SJSA1 (cell line): ENCODE data around the gene SPTB. TPM values are rescaled to one million over a fixed set of nuclear protein-coding genes. Genes with fewer than 3 reads are reported as not detected.

Experiments
- DNase-seq, 2 experiments: peaks; one replicate each; pipeline ENCODE4 v3.0.0-alpha.2; 2015 to 2020; ENCODE audit warnings: low spot score in 2 of 2, low read depth in 1 of 2
- H3K27ac ChIP-seq: fragments of 250-450 bp; sonication (Bioruptor Pico); 2 replicates; pipeline ENCODE4 v1.5.1; 2020; ENCODE audit warnings: mild to moderate bottlenecking, moderate library complexity
- H3K27me3 ChIP-seq: fragments of 250-450 bp; sonication (Bioruptor Pico); replicated peaks from 2 replicates; pipeline ENCODE4 v1.5.1; 2020; ENCODE audit warnings: mild to moderate bottlenecking, moderate library complexity
- H3K36me3 ChIP-seq: fragments of 250-450 bp; sonication (Bioruptor Pico); 2 replicates; pipeline ENCODE4 v1.5.1; 2020; ENCODE audit warnings: mild to moderate bottlenecking
- H3K4me1 ChIP-seq: fragments of 250-450 bp; sonication (Bioruptor Pico); replicated peaks from 2 replicates; pipeline ENCODE4 v1.6.1; 2021; ENCODE audit warnings: mild to moderate bottlenecking
- H3K4me3 ChIP-seq: fragments of 250-450 bp; sonication (Bioruptor Pico); 2 replicates; pipeline ENCODE4 v1.5.1; 2020; ENCODE audit warnings: mild to moderate bottlenecking
- H3K9me3 ChIP-seq: fragments of 250-450 bp; sonication (Bioruptor Pico); replicated peaks from 2 replicates; pipeline ENCODE4 v1.5.1; 2020; ENCODE audit warnings: mild to moderate bottlenecking
- total RNA-seq: library from RNA; depleted of rRNA; stranded (reverse); fragments of >200 nt; shearing (Covaris generic); gene quantifications from 2 replicates; pipeline ENCODE4 v1.2.3, GENCODE V29; 2014; rRNA removed

Gene SPTB
- total RNA-seq = 1.1 and 2.0 TPM in 2 replicates

DNA sequence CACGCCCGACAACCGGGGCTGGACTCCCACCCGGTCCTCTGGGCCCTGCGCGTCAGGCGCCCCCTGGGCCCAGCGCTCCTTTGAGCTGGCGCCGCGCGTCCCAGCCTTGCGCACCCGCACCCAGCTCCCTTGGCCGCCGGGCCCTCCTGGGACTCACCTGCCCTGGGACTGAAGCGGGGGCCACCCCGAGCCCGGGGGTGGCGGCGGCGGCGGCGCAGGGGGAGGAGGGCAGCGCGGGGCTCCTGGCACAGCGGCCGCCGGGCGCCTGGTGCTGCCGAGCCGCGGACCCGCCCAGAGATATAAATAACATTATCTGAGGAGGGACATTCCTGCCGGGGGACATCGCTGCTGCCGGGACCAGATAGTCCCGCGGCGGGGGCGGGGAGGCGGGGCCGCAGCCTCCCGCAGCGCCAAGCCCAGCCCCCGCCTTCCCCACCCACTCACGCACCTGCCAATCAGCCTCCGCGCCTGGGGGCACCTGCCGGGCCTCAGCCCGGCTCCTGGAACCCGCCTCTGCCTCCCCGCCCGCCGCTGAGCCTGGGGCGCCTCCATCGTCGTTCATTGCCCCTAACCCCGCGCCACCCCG, at the start of gene SPTB:
Gene SPTB (minus strand): TSS at position 273 of the 586 bp plus-strand sequence. CDS start 56,813 bp downstream, outside the sequence.
- Histone ChIP-seq H3K27me3 (peaks cover 86% of the 10 kb centered on the region), H3K4me3 (peak within 1 kb of the TSS; percentile 30)
- DNase-seq = no peak

DNA sequence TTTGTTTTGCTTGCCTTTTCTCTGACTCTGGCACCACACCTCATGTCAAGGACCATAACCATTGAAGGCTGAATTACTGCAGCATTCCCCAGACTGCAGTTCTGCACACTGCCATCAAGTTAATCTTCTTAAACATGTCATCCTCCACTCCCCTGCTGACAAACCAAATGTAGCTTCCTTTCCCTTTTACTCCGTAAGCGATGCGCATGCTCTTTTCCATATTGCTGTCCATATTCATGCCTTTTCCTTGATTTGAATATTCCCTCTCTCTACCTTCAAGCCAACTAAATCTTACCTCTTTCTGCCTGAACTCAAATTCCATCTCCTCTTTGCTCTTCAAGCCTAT, 49.3 kb upstream of the SPTB start:
- no peaks in the 10 kb centered on the region for H3K4me1 ChIP-seq
- H3K27me3 ChIP-seq = no peaks in the 10 kb centered on the region
- DNase-seq = no peak
- H3K9me3 ChIP-seq = no peaks in the 10 kb centered on the region
- H3K4me3 ChIP-seq = no peak overlapping the region
- H3K36me3 ChIP-seq = peaks cover 73% of the 10 kb centered on the region
- no peak overlapping the region for H3K27ac ChIP-seq

More for the DNA sequence above, at the start of gene SPTB:
- peaks cover 14% of the 10 kb centered on the region for H3K4me1 ChIP-seq
- H3K27ac ChIP-seq = no peak within 1 kb of the TSS
- H3K36me3 ChIP-seq = no peaks in the 10 kb centered on the region
- H3K9me3 ChIP-seq = no peaks in the 10 kb centered on the region

DNA sequence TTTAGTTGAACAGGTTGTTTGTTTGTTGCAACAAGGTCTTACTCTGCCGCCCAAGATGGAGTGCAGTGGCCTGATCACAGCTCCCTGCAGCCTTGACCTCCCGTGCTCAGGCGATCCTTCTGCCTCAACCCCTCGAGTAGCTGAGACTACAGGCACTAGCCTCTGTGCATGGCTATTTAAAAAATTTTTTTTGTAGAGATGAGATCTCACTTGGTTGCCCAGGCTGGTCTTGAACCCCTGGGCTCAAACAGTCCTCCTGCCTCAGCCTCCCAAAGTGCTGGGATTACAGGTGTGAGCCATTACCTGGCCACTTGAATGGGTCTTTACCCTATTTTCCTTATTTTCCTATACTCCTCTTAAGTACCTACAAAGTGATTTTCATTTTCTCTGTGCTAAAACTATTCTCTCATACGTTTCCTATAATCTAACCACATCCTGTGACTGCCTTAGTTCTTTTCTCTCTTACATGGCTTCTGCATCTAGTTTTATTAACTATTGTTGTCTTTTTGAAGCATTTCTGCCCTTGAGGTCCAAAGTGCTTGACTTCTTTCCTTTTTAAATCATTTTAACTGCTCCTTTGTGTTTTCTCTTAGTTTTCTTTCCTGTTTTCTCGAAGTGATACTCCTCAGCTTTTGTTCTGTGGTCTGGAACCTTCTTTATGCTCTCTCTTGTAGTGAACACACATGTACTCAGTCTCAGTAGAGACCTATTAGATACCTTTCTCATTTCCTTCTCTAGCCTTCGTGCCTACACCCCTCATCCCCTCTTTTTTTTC, 48.7 kb upstream of the SPTB start:
- Histone ChIP-seq H3K36me3 (peaks cover 71% of the 10 kb centered on the region), H3K4me3 (no peak overlapping the region), H3K27me3 (no peaks in the 10 kb centered on the region), H3K9me3 (no peaks in the 10 kb centered on the region), H3K4me1 (no peaks in the 10 kb centered on the region), H3K27ac (no peak overlapping the region)
- no peak for DNase-seq

DNA sequence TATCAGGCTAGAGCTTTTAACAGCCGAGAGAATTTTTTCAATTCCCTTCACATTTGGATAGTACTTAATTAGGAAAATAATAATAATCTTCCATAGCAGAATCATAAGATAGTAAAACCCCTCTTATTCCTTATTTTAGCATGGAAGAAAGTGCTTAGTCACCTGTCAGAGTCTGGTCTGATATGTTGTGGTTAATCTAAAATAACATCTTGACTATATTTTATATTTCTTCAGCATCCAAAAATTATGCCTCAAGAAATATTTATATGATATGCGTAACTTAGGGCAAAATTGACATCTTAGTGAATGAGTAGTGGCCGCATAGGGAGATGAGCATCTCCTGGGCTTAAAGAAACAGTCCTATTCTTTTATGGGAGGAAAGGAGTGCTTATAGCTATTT, 47.3 kb upstream of the SPTB start:
- Histone ChIP-seq H3K27ac (no peak overlapping the region), H3K27me3 (no peaks in the 10 kb centered on the region), H3K9me3 (no peaks in the 10 kb centered on the region), H3K4me3 (no peak overlapping the region), H3K36me3 (peaks cover 57% of the 10 kb centered on the region), H3K4me1 (no peaks in the 10 kb centered on the region)
- DNase-seq = no peak

DNA sequence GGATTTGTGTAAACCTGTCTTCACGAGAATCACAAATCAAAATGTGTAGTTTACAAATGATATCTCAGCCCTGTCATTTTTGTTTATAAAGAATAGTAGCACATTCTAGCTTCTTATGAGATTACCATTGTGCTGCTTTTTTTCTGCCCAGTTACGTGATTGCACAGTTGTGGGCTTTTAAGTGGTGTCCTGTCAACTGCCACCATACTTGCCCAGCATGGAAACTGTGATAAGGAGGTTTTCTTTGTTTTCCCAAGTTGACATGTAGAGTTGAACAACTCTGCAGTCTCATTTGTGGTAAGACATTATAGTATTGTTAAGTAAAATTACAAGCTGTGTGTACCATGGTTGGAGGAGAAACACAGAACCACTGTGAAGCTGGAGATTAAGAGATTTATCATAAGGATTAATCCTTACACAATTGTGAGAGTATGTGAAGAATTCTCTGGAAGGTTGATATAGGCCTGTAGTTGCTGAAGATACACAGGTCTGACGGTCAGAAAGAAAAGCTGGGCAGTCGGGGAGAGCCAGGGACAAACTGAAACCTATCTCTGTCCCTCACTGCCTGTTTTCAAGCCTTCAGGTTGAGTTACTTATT, 46.8 kb upstream of the SPTB start:
- Histone ChIP-seq H3K4me1 (no peaks in the 10 kb centered on the region), H3K4me3 (no peak overlapping the region), H3K36me3 (peaks cover 52% of the 10 kb centered on the region), H3K27me3 (no peaks in the 10 kb centered on the region), H3K9me3 (no peaks in the 10 kb centered on the region), H3K27ac (no peak overlapping the region)
- DNase-seq = no peak

DNA sequence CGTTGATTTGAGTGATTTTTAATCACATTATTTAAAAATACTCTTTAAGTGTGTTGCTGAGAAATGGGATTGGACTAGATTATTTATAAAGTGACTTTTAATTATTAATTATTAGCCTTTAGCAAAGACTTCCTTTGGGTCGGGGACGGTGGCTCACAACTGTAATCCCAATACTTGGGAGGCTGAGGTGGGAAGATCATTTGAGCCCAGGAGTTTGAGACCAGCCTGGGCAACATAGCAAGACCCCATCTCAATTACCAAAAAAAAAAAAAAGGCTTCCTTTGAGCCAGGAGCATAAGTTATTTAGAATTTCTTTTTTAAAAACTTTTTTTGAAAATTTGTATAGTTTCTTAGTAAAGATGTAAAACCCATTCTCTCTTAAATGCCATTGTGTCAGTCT, 43.3 kb upstream of the SPTB start:
- DNase-seq = no peak
- H3K27me3 ChIP-seq = no peaks in the 10 kb centered on the region
- H3K4me1 ChIP-seq = peaks cover 5% of the 10 kb centered on the region
- no peaks in the 10 kb centered on the region for H3K9me3 ChIP-seq
- no peak overlapping the region for H3K27ac ChIP-seq
- H3K4me3 ChIP-seq = no peak overlapping the region
- H3K36me3 ChIP-seq = peaks cover 31% of the 10 kb centered on the region

DNA sequence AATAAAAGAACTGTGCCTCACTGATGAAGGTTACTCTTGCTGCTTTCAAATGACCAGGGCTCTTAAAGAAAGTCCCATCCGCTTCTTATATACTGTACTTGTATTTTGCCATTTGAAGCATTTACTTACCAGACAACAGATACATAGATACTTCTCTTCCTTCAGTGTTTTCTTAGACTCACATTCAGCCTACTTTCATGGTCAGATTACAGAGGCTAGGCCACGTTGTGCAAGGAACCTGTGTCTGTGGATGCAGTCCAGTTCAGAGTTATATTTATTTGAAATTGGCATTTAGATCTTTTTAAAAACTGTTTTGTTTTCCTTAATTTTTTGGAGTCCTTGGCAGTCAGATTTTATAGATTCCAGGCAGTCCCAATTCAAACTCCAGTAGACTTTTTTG, 40.8 kb upstream of the SPTB start:
- DNase-seq = no peak
- peaks cover 11% of the 10 kb centered on the region for H3K4me1 ChIP-seq
- H3K36me3 ChIP-seq = peaks cover 23% of the 10 kb centered on the region
- no peaks in the 10 kb centered on the region for H3K27me3 ChIP-seq
- no peak overlapping the region for H3K4me3 ChIP-seq
- H3K9me3 ChIP-seq = no peaks in the 10 kb centered on the region
- H3K27ac ChIP-seq = no peak overlapping the region

DNA sequence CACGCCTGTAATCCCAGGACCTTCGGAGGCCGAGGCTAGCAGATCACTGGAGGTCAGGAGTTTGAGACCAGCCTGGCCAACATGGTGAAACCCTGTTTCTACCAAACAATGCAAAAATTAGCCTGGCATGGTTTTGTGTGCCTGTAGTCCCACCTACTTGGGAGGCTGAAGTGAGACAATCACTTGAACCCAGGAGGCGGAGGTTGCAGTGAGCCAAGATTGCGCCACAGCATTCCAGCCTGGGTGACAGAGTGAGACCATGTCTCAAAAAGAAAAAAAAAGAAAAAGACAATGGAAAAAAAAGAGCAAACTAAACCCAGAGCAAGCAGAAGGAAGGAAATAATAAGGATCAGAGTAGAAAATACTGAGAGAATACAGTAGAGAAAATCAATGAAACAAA, 39.9 kb upstream of the SPTB start:
- peaks cover 16% of the 10 kb centered on the region for H3K36me3 ChIP-seq
- H3K27me3 ChIP-seq = no peaks in the 10 kb centered on the region
- no peak for DNase-seq
- no peaks in the 10 kb centered on the region for H3K9me3 ChIP-seq
- H3K4me3 ChIP-seq = no peak overlapping the region
- no peak overlapping the region for H3K27ac ChIP-seq
- peaks cover 17% of the 10 kb centered on the region for H3K4me1 ChIP-seq

DNA sequence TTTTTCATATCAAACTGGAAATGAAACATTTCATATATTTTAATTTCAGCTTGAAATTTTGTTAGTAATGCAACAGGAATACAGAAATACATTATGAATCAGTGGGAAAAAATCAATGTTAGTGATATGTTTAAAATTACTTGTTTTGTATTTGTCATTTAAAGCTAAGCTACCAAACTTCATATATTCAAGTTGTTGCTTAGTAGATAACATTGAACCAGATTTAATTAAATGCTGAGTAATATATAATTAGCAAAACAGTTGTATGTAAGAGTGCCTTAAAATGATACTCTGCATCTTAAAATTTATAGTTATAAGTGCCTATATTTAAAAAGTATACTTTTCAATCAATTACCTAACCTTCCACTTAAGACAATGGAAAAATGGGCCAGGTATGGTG, 39.5 kb upstream of the SPTB start:
- Histone ChIP-seq H3K27ac (no peak overlapping the region), H3K36me3 (peaks cover 16% of the 10 kb centered on the region), H3K27me3 (no peaks in the 10 kb centered on the region), H3K4me1 (peaks cover 17% of the 10 kb centered on the region), H3K9me3 (no peaks in the 10 kb centered on the region), H3K4me3 (no peak overlapping the region)
- no peak for DNase-seq

DNA sequence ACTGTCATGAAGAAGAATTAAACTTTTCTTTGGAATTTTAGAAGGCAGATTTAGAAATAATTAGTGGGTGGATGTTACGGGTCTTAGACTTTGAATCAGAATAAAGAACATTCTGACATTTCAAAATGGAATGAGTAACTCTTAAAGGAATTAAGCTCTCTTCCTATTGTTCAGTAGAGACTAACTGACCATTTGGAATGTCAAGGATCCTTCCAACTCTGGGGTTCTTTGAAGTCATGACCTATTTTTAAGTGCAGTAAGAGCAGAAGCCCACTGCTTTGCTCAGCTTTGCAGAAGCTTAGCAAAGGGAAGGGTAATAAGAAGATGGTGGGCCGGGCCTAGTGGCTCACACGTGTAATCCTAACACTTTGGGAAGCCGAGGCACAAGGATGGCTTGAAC, 38.5 kb upstream of the SPTB start:
- H3K4me1 ChIP-seq = peaks cover 17% of the 10 kb centered on the region
- H3K4me3 ChIP-seq = no peak overlapping the region

DNA sequence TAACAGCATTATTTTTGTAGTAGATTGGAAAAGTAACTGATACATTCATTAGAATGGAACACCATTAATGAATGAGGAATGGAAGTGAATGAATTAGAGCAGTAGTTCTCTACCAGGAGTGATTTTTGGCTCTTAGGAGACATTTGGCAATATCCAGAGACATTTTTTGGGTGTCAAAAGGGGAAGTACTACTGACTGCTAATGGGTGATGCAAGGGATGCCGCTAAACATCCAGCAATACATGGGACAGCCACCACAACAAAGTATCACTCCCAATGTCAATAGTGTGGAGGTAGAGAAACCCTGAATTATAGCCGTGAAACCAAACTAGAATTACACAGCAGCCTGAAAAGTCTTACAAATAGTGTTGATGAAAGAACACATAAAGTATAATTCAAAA, 36.1 kb upstream of the SPTB start:
- peaks cover 17% of the 10 kb centered on the region for H3K4me1 ChIP-seq
- DNase-seq = no peak
- no peak overlapping the region for H3K4me3 ChIP-seq
- H3K9me3 ChIP-seq = no peaks in the 10 kb centered on the region
- no peak overlapping the region for H3K27ac ChIP-seq
- H3K27me3 ChIP-seq = no peaks in the 10 kb centered on the region
- peaks cover 11% of the 10 kb centered on the region for H3K36me3 ChIP-seq

More for the DNA sequence above, 38.5 kb upstream of the SPTB start:
- DNase-seq = peak in 1 of 2 experiments; percentile 10
- no peaks in the 10 kb centered on the region for H3K9me3 ChIP-seq
- H3K27me3 ChIP-seq = no peaks in the 10 kb centered on the region
- H3K36me3 ChIP-seq = peaks cover 11% of the 10 kb centered on the region
- H3K27ac ChIP-seq = no peak overlapping the region

DNA sequence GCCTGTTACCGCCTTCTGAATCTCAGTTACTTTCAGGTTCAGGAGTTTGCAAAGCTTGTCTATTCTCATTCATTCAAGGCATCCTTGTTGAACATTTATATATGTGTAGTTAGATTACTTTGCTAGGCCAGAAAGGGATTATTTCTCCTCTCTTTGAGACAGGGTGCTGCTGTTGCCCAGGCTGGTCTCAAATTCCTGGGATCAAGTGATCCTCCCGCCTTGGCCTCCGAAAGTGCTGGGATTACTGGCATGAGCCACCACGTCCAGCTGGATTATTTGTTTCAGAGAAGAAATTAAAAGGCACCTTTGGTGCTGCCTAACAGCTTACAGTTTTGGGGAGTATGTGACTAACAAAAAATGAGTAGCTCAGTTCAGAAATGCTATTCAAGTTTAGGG, 35.3 kb upstream of the SPTB start:
- Histone ChIP-seq H3K36me3 (peaks cover 11% of the 10 kb centered on the region), H3K27me3 (no peaks in the 10 kb centered on the region), H3K9me3 (no peaks in the 10 kb centered on the region), H3K4me3 (peak overlapping the region; percentile 83), H3K27ac (peak overlapping the region; percentile 93), H3K4me1 (peaks cover 17% of the 10 kb centered on the region)
- DNase-seq = no peak

DNA sequence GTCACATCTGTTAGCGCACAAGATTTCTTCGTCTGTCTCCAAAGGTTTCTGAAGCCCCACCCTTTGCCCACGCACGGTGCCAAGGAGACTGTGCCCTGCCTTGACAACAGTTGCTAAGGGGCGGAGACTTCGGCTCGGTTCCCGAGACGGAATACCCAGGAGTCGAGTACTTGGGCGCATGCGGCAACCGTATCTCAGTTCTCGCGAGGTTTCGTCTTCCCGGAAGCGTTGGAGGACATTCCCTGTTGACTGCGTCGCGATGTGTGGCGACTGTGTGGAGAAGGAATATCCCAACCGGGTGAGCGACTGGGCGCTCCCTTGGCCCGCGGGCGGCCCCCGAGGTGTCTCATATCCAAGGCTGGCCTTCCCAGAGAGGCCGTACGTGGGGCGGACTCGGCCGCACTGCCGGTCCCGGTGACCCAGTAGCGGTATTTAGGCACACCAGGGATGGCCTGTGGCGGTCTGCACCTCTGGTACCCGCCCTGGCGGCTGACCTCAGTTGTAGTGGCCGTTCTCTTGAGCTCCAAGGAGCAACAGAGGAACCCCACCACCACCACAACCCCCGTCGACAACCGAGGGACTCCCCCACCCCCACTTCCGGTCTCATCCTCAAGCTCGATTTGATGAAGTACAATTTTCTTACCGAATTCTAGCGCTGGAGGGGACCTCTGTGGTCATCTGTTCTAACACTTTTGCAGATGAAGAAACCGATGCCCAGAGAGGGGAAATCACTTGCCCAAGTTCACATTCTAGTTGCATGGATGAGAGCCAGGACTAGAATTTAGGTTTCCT, 34.7 kb upstream of the SPTB start, which contains the start of gene CHURC1:
Gene CHURC1 (plus strand): TSS at position 219 of the 792 bp plus-strand sequence. CDS start 41 bp downstream, at position 260.
- Histone ChIP-seq H3K36me3 (peaks cover 11% of the 10 kb centered on the region), H3K27ac (peak within 1 kb of the TSS; percentile 93), H3K4me1 (peaks cover 17% of the 10 kb centered on the region), H3K9me3 (no peaks in the 10 kb centered on the region), H3K4me3 (peak within 1 kb of the TSS; percentile 83), H3K27me3 (no peaks in the 10 kb centered on the region)
- peak; percentile 88 to 98 for DNase-seq
